ENCODE data around the gene JPT2. TPM values are rescaled to one million over a fixed set of nuclear protein-coding genes. Genes with fewer than 3 reads are reported as not detected.

JPT2 gene
- total and polyA plus RNA-seq, 5 donors = 11.9 to 38.3 (median 23.0) TPM

DNA sequence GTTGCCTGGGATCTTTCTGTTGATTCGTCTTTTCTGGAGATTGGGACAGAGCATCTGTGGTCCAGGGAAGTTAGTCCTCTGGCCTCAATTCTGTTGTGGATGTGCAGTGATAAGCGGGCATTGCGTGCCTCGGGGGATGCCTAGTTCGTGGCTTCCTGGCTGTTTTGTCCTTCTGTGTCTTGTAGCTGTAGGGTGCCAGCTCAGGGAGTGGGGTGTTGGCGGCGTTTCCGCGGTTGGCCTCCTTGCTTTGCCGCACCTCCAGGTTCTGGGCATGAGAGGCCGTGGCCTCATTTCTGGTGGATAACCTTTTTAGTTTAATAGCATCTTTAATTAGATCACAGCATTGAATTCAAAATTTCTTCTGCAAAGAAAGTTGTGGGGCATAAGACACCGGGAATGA is 1.4 kb upstream of the JPT2 start:
- H3K4me3 ChIP-seq (ENCODE audit: low read length) = no peak overlapping the region
- no peaks in the 10 kb centered on the region for H3K9me3 ChIP-seq (ENCODE audit: control insufficient read depth, low read length)
- ATAC-seq (no peak), DNase-seq (no peak)
- intact Hi-C loops (cut with DNase I) = no loop called here
- WGBS = 90% methylated on average over 12 of the region's 12 CpGs
- no peak overlapping the region for H3K27ac ChIP-seq (ENCODE audit: low read length)
- H3K4me1 ChIP-seq (ENCODE audit: control insufficient read depth, insufficient read depth, low read length) = no peaks in the 10 kb centered on the region
- H3K27me3 ChIP-seq (ENCODE audit: control insufficient read depth, insufficient read depth) = no peaks in the 10 kb centered on the region

DNA sequence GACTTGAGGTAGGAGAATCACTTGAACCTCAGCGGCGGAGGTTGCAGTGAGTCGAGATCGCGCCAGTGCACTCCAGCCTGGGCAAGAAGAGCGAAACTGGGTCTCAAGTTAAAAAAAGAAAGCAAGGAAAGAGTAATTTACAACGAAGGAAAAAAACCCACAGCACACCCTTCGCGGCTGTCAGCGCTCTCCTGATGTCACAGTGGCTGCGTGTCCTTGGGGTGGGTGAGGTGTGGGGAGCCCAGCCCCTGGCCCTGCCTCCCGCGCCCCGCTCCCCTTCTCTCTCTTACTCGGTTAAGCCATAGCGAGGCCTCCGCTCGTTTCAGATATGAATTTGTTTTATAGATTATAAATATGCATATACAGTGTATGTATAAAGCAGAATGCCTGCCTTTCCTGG is 740 bp upstream of the JPT2 start:
- ATAC-seq = no peak
- no peaks in the 10 kb centered on the region for H3K27me3 ChIP-seq (ENCODE audit: control insufficient read depth, insufficient read depth)
- WGBS = 89% methylated on average over 18 of the region's 18 CpGs
- H3K4me3 ChIP-seq (ENCODE audit: low read length) = no peak overlapping the region
- no peak for DNase-seq
- H3K27ac ChIP-seq (ENCODE audit: low read length) = no peak overlapping the region
- H3K9me3 ChIP-seq (ENCODE audit: control insufficient read depth, low read length) = no peaks in the 10 kb centered on the region
- no peaks in the 10 kb centered on the region for H3K4me1 ChIP-seq (ENCODE audit: control insufficient read depth, insufficient read depth, low read length)
- intact Hi-C loops (cut with DNase I) = no loop called here

DNA sequence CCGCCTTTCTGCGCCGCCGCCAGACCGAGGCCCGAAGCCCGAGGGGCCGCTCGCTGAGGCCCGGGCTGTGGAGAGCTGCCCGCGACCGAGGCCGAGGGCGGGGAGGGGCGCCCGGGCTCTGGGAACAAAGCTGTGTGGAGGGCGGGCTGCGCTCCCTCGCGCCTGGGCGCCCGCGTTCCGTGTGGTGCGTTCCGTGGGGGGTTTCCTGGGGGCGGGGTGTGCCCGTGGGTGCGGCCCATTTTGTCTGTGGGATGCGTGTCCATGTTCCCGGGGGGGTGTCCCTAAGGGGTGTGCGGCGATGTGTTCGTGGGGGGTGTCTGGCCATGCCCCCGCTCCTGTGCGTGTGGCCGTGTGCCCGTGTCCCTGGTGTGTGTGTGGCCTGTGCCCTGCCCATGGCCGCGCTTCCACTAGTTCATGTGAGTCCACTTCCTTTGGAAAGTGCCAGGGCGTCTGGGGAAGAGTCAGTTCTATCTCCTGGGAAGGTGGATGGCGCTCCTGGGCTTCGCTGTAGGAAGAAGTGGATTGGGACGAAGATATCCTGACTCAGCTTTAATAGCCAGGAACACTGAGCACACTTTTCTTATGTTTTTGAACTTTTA is 520 bp downstream of the JPT2 start:
- peak; percentile 25 to 42 for ATAC-seq
- Histone ChIP-seq H3K27ac (ENCODE audit: low read length) (no peak overlapping the region), H3K4me1 (ENCODE audit: control insufficient read depth, insufficient read depth, low read length) (no peaks in the 10 kb centered on the region), H3K9me3 (ENCODE audit: control insufficient read depth, low read length) (no peaks in the 10 kb centered on the region), H3K4me3 (ENCODE audit: low read length) (peak overlapping the region; percentile 81), H3K27me3 (ENCODE audit: control insufficient read depth, insufficient read depth) (no peaks in the 10 kb centered on the region)
- WGBS = under 1% methylated on average over 45 of the region's 45 CpGs
- intact Hi-C loops (cut with DNase I) = no loop called here
- DNase-seq = peak; percentile 37 to 74 (median 72)

DNA sequence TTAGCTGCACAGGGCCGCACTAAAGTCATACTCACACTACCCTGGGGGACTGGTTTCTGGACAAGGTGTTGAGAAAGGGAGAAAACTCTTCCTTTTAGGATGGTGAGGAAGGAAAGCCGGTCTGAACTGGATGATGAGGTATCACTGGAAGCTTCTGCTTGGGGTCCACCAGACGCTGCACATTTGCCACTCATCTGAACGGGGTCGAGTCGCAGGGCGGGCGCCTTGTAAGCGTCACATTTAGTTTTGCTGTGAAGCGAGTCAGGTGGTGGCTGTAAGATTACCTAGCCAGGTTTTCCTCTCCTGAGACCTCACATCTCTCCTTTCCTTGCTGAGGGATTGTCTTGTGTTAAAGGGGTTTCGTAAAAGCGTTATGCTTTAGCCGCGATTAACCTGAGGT is 2.3 kb downstream of the JPT2 start:
- ATAC-seq (no peak), DNase-seq (no peak)
- intact Hi-C loops (cut with DNase I) = no loop called here
- H3K9me3 ChIP-seq (ENCODE audit: control insufficient read depth, low read length) = no peaks in the 10 kb centered on the region
- no peaks in the 10 kb centered on the region for H3K4me1 ChIP-seq (ENCODE audit: control insufficient read depth, insufficient read depth, low read length)
- H3K27ac ChIP-seq (ENCODE audit: low read length) = no peak overlapping the region
- no peaks in the 10 kb centered on the region for H3K27me3 ChIP-seq (ENCODE audit: control insufficient read depth, insufficient read depth)
- no peak overlapping the region for H3K4me3 ChIP-seq (ENCODE audit: low read length)
- 92% methylated on average over 14 of the region's 14 CpGs for WGBS

DNA sequence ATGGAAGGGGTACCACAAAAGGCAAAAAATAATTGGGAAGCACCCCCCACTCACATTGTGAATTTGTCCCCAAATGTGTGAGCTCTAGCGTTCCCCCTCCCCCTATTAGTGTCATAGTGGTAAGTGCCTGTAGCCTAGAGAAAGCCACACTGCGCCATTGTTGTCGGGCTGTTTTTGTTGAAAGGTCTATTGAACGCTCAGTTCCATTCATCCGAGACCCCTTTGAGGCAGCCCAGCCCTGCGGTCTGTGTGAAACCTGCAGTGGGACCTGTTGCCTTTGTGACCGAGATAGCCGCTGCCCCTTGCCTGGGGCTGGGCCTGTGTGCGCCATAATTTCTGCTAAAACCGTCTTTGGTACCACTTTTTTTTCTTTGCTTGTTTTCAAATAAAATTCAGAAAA is 3.0 kb downstream of the JPT2 start:
- DNase-seq = no peak
- WGBS = 95% methylated on average over 10 of the region's 10 CpGs
- H3K9me3 ChIP-seq (ENCODE audit: control insufficient read depth, low read length) = no peaks in the 10 kb centered on the region

DNA sequence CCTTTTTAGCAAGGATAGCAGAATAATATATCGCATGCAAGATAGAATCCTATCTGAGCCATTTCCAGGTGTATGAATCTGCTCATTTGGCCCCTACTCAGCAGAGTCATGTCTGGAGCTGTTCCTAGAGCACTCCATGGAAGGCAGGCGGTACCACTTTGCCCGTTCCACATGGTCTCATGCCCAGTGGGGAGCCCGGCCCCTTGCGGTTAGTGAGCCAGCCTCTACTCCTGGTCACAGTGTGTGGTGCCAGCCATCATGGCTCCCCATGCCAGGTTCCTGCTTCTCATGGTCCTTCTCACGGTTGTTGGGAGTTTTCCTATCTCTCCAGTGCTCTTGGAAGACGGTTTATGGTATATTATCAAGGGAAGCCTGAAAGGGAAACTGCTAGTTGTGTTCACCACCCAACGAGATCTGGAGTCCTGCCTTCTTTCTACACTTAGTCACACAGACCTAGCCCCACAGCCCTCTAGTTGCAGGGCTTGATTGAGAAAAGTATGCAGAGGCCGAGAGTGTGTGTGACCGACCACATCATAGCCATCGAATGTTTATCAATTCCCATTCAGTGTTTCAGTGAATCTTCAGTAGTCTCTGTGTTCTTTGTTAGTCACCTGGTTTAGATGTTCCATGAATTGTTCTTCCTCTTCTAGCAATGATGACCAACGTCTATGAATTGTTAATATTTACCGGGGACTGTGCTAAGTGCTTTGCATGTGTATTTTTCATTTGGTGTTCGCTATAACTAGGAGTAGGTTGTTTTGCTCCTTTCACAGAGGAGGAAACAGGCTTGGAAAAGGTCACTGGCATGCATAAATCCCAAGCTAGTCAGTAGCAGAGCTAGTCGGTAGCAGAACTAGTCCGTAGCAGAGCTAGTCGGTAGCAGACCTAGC is 9.6 kb downstream of the JPT2 start:
- intact Hi-C loops (cut with DNase I) = no loop called here
- DNase-seq (no peak), ATAC-seq (no peak)
- Histone ChIP-seq H3K4me3 (ENCODE audit: low read length) (no peak overlapping the region), H3K27me3 (ENCODE audit: control insufficient read depth, insufficient read depth) (no peaks in the 10 kb centered on the region), H3K27ac (ENCODE audit: low read length) (no peak overlapping the region), H3K4me1 (ENCODE audit: control insufficient read depth, insufficient read depth, low read length) (no peaks in the 10 kb centered on the region), H3K9me3 (ENCODE audit: control insufficient read depth, low read length) (no peaks in the 10 kb centered on the region)
- WGBS = 91% methylated on average over 17 of the region's 17 CpGs

More for the DNA sequence above, 3.0 kb downstream of the JPT2 start:
- no peak for ATAC-seq
- Histone ChIP-seq H3K27ac (ENCODE audit: low read length) (no peak overlapping the region), H3K27me3 (ENCODE audit: control insufficient read depth, insufficient read depth) (no peaks in the 10 kb centered on the region), H3K4me3 (ENCODE audit: low read length) (no peak overlapping the region), H3K4me1 (ENCODE audit: control insufficient read depth, insufficient read depth, low read length) (no peaks in the 10 kb centered on the region)
- intact Hi-C loops (cut with DNase I) = no loop called here

DNA sequence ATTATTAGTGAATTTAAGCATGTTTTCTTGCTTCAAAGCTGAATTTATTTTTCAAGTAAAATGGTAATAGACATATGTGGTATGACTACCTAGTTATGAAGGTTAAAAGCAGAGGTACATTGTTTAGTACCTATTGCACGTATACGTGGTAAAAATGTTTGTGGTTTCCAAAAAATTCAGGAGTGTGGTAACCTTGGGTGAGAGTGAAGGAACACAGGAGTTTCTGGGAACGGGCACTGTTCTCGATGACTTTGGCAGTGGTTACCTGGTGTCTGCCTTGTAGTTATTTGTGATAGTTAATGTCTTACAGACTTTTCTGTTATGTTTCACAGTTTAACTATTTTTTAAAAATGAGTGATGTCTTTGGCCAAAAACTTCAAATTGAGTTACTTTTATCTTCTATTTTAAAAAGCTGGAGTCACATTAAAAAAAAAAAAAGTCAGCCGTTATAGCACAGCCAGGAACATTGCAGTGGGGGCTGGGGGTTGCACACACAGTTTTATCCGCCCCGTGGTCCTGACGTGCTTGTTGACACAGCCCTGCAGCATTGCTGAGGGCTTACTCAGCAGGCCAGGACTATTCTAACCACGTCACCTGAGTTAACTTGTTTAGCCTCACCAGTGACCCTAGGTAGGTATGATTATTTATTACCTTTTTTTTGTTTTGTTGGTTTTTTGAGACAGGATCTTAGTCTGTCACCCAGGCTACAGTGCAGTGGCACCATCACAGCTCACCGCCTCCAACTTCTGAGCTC is 10.9 kb downstream of the JPT2 start:
- Histone ChIP-seq H3K4me1 (ENCODE audit: control insufficient read depth, insufficient read depth, low read length) (no peaks in the 10 kb centered on the region), H3K4me3 (ENCODE audit: low read length) (no peak overlapping the region), H3K27me3 (ENCODE audit: control insufficient read depth, insufficient read depth) (no peaks in the 10 kb centered on the region), H3K27ac (ENCODE audit: low read length) (no peak overlapping the region), H3K9me3 (ENCODE audit: control insufficient read depth, low read length) (no peaks in the 10 kb centered on the region)
- 82% methylated on average over 10 of the region's 10 CpGs for WGBS
- DNase-seq (no peak), ATAC-seq (no peak)
- intact Hi-C loops (cut with DNase I) = no loop called here

DNA sequence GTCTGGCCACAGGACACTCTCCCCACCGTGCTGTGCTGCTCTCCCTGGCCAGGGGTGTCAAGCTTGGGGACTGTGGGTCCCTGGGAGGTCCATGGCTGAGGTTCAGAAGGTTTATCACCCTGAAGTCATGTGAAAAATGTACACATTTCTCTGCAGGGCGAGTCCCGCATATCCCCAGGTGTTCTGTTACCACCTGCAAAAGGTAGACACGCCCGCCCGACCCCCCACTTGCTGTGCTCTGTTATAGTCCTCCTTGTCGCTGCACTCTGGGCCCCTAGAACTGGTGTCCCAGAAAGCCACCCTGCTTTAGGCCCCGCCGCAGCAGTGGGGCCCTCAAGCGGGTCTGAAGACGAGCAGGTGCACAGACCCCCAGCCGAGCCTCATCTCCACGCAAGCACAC is 11.8 kb downstream of the JPT2 start:
- no peak for ATAC-seq
- intact Hi-C loops (cut with DNase I) = no loop called here

DNA sequence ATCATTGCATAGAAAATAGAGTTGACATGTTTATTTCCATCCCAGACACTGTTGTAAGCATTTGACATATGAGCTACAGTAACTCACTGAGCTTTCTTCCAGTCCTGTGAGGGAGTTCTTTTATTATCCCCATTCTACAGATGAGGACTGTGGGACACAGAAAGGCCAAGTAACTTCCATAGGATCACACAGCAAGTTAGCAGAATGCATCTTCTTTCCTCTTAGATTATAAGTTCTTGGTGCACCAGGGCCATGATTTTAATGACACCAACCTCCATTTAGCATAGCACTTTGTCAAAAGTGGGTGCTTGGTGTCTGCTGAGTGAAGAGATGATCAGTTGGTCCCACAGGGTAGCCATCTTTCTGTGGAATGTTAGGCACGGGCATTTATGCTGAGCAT is 12.7 kb downstream of the JPT2 start:
- ATAC-seq (no peak), DNase-seq (no peak)
- intact Hi-C loops (cut with DNase I) = no loop called here
- Histone ChIP-seq H3K27ac (ENCODE audit: low read length) (no peak overlapping the region), H3K4me1 (ENCODE audit: control insufficient read depth, insufficient read depth, low read length) (no peaks in the 10 kb centered on the region), H3K4me3 (ENCODE audit: low read length) (no peak overlapping the region), H3K9me3 (ENCODE audit: control insufficient read depth, low read length) (no peaks in the 10 kb centered on the region), H3K27me3 (ENCODE audit: control insufficient read depth, insufficient read depth) (no peaks in the 10 kb centered on the region)
- 76% methylated on average over 1 of the region's 1 CpG for WGBS

More for the DNA sequence above, 11.8 kb downstream of the JPT2 start:
- no peak overlapping the region for H3K27ac ChIP-seq (ENCODE audit: low read length)
- 95% methylated on average over 13 of the region's 13 CpGs for WGBS
- no peaks in the 10 kb centered on the region for H3K4me1 ChIP-seq (ENCODE audit: control insufficient read depth, insufficient read depth, low read length)
- no peak overlapping the region for H3K4me3 ChIP-seq (ENCODE audit: low read length)
- no peaks in the 10 kb centered on the region for H3K27me3 ChIP-seq (ENCODE audit: control insufficient read depth, insufficient read depth)
- DNase-seq = no peak
- H3K9me3 ChIP-seq (ENCODE audit: control insufficient read depth, low read length) = no peaks in the 10 kb centered on the region

DNA sequence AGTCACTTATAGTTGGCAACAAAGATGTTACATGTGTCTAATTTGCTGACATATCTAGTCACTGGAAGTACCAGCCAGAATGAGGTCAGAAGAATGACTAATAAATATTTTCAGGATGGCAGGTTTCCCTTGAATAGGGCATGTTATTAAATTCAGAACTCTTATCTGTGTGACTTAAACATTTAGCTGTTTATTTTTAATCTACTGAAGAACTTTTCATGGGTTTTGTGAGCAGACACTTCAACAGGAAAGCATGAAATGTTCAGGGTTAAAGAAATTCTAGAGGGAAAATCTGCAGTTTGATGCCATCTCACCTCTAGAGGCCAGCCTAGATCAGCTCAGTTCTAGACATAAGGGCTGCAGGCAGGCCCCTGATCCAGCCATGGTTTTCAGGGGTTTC is 13.2 kb downstream of the JPT2 start:
- Histone ChIP-seq H3K27ac (ENCODE audit: low read length) (no peak overlapping the region), H3K4me3 (ENCODE audit: low read length) (no peak overlapping the region), H3K4me1 (ENCODE audit: control insufficient read depth, insufficient read depth, low read length) (no peaks in the 10 kb centered on the region), H3K27me3 (ENCODE audit: control insufficient read depth, insufficient read depth) (no peaks in the 10 kb centered on the region), H3K9me3 (ENCODE audit: control insufficient read depth, low read length) (no peaks in the 10 kb centered on the region)
- ATAC-seq = no peak
- intact Hi-C loops (cut with DNase I) = no loop called here
- no peak for DNase-seq

DNA sequence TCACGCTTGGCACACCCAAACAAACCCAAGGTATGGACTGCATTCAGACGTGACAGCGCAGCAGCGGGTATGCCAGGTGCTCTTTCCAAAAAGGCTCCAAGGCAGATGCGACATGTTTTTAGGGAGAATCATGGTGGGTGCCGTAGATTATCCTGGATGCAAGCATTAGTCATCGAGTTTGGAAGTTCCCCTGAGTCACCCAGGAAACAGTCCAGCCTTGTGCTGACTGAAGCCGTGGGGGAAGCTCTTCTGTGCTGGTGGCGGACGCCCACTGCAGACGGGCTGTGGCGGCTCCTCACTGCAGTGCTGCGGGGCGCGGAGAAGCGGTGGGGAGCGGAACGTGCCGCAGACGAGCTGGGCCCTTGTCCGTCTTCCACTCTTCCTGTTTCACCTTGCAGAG is 13.9 kb downstream of the JPT2 start:
- Histone ChIP-seq H3K27me3 (ENCODE audit: control insufficient read depth, insufficient read depth) (no peaks in the 10 kb centered on the region), H3K4me3 (ENCODE audit: low read length) (no peak overlapping the region), H3K4me1 (ENCODE audit: control insufficient read depth, insufficient read depth, low read length) (no peaks in the 10 kb centered on the region), H3K9me3 (ENCODE audit: control insufficient read depth, low read length) (no peaks in the 10 kb centered on the region), H3K27ac (ENCODE audit: low read length) (no peak overlapping the region)
- WGBS = 90% methylated on average over 21 of the region's 21 CpGs
- no peak for ATAC-seq
- intact Hi-C loops (cut with DNase I) = no loop called here
- no peak for DNase-seq
